GM13977 (cell line): Measurements from ENCODE around the gene PBX4.
A peak's percentile ranks its signal among the peaks of the same experiment; 100 is the strongest.

ENCODE experiments used
- DNase-seq: peaks from one replicate; pipeline ENCODE4 v3.0.0; 2012; ENCODE audit warnings: low spot score
- in situ Hi-C: fragments of 300-500 bp; cut with MboI; formaldehyde crosslinking; loops from one replicate; pipeline ENCODE4 v1.12.0; 2022; ENCODE audit warnings: low sequenced_read_pairs, low pct_unique_long_range_greater_than_20kb, mixed read lengths, inconsistent platforms; ENCODE audit not compliant: unreplicated experiment
- TF ChIP-seq, protein P1 (sequence below): IDR thresholded peaks from 2 replicates; pipeline ENCODE4 v1.5.1; 2012; ENCODE audit warnings: mild to moderate bottlenecking, control low read depth; ENCODE audit not compliant: insufficient read depth; ENCODE audit errors: extremely low read depth, missing control alignments

Gene PBX4

DNA sequence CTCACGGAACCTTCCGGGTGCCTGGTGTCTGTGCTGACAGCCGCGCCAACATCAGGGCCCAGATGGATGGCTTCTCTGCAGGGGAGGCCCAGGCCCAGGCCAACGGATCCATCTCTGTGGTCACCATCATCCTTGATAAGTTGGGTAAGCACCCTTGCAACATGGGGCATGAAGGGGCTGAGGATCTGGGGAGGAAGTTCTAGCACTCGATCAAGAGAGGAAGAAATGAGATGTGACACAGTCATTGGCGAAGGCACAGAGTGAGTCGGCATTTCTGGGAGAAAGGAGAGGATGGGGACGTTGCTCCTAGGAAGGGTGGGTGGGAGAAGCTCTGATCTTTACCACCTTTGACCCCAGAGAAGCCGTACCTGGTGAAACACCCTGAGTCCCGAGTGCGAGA is 76.0 kb downstream of the PBX4 start:
- DNase-seq, result no peak
- in situ Hi-C loops, result loop anchor here (25.0 kb wide), 2 partner anchors 420 to 695 kb away; no protein-coding TSS in a partner anchor
- TF ChIP-seq, protein P1, sequence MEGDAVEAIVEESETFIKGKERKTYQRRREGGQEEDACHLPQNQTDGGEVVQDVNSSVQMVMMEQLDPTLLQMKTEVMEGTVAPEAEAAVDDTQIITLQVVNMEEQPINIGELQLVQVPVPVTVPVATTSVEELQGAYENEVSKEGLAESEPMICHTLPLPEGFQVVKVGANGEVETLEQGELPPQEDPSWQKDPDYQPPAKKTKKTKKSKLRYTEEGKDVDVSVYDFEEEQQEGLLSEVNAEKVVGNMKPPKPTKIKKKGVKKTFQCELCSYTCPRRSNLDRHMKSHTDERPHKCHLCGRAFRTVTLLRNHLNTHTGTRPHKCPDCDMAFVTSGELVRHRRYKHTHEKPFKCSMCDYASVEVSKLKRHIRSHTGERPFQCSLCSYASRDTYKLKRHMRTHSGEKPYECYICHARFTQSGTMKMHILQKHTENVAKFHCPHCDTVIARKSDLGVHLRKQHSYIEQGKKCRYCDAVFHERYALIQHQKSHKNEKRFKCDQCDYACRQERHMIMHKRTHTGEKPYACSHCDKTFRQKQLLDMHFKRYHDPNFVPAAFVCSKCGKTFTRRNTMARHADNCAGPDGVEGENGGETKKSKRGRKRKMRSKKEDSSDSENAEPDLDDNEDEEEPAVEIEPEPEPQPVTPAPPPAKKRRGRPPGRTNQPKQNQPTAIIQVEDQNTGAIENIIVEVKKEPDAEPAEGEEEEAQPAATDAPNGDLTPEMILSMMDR, result no peak

DNA sequence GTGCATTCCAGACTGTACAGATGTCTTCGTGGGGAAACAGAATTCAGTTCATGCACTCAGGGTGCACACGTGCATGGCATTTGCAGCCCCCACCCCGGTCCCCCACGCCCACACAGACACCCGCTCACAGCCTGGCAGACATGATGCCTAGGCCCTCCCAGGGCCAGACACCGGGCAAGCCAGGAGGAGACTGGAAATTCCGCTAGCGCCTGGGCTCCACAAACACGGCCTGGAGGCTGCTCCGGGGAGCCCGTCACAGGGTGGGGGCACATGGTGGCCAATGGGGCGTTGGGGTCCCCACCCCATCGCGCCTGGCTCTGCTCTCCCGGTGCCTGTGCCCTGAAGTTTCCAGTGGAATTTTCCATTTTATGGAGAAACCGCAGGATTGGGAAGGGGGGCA is 76.9 kb downstream of the PBX4 start:
- in situ Hi-C loops, result loop anchor here (25.0 kb wide), 2 partner anchors 421 to 696 kb away; no protein-coding TSS in a partner anchor
- TF ChIP-seq, protein P1, result no peak
- no peak for DNase-seq

DNA sequence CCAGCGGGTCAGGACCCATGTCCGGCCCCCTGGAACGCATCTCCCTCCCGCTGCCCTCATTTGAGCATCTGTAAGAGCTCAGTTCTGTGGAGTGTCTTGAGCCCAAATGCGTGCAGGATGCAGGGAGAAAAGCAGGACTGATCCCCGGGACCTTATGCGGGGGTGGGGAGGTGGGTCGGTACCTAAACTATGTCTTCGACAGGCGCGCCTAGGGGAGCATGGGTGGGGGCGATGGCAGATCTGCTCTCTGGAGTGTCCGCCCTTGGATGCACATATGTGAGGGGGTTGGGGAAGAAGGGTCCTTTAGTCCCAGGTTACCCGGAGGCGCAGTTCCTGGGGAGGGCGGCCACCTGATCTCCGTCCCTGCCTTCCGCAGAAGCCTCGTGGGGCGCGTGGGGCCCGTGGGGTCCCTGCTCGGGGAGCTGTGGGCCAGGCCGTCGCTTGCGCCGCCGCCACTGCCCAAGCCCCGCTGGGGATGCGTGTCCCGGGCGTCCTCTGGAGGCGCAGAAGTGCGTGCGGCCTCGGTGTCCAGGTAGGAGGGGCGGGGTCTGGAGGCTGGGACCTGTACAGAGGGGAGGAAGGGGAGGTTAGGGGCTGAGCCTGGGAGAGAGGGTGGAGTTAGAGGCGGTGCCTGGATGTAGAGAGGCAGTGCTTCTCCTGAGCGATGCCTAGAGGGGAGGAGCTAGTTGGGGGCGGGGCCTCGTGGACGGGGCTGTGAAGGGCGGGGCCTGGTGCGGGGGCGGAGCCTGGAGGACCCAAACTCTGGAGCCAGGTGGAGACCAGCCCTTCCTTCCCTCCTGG is 77.6 kb downstream of the PBX4 start:
- DNase-seq, result peak; percentile 95
- in situ Hi-C loops, result loop anchor here (25.0 kb wide), 2 partner anchors 421 to 696 kb away; no protein-coding TSS in a partner anchor
- TF ChIP-seq, protein P1, result no peak

DNA sequence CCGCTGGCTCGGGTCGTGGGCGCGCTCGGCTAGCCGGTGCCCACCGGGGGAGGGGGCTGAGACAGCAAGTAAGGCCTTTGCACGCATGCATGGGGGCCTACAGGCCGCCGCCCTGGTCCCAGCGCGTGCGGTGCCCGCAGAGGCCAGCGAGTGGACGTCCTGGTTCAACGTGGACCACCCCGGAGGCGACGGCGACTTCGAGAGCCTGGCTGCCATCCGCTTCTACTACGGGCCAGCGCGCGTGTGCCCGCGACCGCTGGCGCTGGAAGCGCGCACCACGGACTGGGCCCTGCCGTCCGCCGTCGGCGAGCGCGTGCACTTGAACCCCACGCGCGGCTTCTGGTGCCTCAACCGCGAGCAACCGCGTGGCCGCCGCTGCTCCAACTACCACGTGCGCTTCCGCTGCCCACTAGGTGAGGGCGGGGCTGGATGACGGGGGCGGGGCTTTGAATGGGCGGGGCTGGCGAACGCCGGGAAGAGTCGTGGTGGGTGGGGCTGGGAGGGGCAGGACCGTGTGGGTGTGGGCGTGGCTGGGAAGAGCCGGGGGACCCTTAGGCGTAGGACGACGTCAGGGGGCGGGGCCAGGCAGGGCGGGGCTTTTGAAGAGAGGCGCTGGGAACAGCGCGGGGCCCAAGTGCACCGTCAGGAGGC is 78.3 kb downstream of the PBX4 start:
- in situ Hi-C loops, result loop anchor here (25.0 kb wide), 2 partner anchors 422 to 697 kb away; no protein-coding TSS in a partner anchor
- DNase-seq, result peak; percentile 90
- TF ChIP-seq, protein P1, result no peak

DNA sequence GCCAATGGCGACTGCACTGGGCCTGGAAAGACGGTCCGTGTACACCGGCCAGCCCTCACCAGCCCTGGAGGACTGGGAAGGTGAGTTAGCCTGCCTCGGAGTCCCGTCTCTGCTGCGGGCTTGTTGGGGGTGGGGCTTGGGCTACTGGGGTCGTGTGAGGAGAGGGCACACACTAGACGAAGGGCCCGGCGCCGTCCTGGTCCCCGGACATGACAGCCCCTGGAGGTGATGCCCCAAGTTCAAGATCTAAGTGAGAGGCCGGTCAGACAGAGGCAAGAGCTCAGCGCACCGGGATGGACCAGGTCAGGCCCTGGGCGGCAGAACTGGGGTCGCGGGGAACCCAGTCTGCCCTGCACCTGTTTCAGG is 78.8 kb downstream of the PBX4 start:
- TF ChIP-seq, protein P1, result no peak
- in situ Hi-C loops, result loop anchor here (25.0 kb wide), 2 partner anchors 423 to 698 kb away; no protein-coding TSS in a partner anchor
- no peak for DNase-seq

DNA sequence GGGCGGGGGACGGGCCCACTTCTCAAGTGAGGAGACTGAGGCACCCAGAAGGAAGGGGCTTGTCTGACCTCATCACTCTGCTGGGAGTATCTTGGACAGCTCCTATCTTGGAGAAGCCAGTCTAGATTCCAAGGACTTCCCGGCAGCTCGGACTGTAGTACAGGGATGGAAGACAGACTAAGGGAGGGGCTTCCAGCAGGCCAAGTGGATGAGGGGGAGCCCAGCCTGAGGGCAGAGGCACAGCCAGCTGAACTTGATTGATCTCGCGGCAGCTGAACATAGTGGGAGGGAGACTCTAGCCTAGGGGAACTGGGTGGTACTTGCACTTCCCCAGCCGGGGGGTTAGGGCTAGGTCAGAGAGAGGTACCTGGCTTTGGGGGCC is 79.7 kb downstream of the PBX4 start:
- in situ Hi-C loops, result loop anchor here (25.0 kb wide), 2 partner anchors 424 to 699 kb away; no protein-coding TSS in a partner anchor
- DNase-seq, result no peak
- TF ChIP-seq, protein P1, result no peak
